NCI-H2227 (cell line): ENCODE data around the gene LIM2.

Source experiments
- DNase-seq: peaks from one replicate; lab custom pipeline; 2025; ENCODE audit not compliant: unreplicated experiment; lab: John Stamatoyannopoulos, UW

The LIM2 gene

DNA sequence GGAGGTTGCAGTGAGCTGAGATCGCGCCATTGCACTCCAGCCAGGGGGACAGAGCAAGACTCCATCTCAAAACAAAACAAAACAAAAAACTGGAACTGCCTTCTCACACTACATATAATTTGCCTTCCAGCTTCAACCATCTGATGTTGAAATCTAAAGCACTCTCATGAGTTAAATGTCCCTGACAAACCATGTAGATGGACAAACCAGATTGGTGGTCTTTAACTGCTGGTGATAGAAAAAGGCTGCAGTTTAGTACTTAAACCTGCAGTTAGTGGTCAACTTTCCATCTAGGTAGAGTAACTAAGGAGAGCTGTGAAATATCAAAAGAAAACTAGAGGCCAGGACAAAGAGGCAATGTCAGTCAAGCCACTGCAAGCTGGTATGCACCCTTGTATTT, 8.4 kb upstream of the LIM2 start:
- no peak for DNase-seq

DNA sequence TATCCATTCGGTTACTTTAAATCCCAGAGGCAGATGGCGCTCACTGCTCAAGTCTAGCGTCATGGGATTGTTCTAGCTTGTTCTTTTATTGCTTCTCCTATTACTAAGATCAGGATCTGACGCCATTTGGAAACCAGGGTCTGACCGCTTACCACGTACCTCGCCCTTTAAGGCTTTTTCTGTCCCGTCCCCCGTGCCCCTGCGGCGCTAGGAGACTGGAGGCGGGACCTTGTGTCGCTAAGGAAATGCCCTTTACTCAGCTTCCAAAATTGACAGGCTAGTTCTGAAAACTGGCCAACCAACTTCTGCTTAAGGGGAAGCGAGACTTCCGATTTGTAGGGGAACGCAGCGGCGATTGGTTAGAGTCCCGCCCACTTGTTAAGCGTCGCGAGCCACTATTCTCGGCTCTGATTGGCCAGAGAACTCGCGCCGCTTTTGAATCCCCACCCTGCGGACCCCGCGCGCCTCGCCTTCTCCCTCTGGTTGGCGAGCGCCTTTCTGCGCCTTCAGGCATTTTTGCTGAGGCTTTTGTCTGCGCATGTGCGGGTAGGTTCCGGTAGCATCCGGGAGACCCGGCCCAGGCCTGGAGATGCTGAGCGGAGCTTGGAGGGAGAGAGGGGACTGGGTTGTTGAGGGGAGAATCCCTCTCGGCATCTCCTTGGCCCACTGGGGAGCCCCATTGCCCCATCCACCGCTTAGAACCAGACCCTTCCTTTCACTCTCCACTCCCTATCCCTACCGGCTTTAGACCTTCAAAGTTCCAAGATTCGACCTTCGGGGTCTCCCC, 6.5 kb upstream of the LIM2 start:
- DNase-seq = peak; percentile 96

DNA sequence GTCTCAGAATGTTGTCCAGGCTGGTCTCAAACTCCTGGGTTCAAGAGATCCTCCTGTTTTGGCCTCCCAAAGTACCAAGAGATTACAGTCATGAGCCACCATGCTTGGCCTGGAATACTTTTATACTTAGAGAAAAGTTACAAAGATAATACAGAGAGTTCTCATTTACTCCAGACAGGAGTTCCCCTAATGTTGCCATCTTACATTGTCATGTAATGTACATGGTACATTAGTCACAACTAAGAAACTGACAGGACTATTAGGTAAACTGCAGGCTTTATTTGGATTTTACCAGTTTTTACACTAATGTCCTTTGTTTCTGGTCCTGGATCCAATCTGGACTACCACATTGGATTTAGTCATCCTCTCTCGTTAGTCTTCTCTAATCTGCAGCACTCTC, 4.9 kb upstream of the LIM2 start:
- no peak for DNase-seq

DNA sequence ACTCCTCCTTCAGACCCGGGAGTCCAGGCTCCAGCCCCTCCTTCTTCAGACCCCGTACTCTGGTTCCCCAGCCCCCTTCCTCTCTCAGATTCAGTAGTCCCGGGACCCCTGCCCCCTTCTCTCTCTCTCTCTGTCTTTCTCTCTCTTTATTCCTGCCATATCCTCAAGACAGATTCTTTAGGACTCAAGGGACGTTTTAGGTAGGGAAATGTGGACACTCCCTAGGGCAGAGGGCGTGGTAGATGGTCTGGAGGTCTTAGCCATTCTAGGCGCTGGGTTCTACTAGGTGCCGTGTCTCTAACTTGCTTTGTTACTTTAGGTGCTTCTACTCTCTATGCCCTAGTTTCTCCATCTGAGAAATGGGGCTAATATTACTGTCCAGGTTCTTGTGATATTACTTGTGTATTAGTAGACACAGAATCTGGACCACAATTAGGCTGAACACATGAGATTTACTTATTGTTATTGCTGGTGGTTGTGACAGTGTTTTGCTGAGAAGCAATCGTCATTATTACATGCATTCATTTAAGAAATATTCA, 3.4 kb upstream of the LIM2 start:
- DNase-seq = no peak

DNA sequence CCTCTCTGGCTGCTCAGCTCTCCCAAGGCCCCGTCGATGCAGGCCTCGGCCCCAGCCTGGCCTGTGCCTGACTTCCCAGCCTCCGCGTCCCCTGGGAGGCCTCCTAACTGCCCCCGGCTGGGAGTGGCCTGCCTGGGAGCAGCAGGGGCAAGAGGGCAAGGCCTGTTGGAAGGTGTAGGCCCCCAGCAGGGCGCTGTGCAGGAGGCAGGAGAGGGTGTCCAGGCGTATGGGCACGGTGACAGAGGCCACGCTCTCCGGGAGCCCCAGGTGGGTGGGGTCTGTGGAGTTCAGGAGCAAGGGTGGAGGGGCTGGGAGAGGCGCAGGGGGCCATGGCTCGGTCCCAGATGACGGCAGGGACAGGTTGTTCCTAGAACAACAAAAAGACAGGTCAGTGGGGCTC, 1.4 kb upstream of the LIM2 start:
- no peak for DNase-seq

DNA sequence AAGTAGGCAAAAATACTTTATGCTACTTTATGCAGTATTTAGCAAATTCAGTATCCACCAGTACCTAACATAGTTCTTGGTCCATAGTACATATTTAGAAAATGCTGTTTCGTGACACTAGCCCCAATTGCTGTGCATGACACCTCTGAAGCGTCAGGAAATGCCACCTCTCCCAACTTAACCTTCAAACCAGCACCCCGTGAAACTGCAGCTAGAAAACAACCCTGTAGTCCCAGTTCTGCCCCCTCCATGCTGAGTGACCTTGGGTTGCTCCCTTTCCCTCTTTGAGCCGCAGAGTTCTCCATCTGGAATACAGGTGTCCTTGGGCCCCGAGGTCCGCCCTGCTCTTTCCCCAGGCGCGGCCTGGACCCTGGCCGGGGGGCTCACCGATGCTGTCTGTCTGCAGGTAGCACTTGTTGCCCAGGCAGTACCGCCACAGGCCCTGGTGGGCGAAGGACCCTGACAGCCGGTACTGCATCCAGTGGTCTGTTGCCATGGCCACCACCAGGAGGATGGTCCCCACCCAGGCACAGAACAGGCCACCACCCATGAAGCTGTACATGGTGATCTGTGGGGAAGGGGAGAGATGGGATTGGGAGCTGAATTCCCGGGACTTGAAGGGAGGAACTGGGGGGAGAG, 773 bp downstream of the LIM2 start:
- no peak for DNase-seq

DNA sequence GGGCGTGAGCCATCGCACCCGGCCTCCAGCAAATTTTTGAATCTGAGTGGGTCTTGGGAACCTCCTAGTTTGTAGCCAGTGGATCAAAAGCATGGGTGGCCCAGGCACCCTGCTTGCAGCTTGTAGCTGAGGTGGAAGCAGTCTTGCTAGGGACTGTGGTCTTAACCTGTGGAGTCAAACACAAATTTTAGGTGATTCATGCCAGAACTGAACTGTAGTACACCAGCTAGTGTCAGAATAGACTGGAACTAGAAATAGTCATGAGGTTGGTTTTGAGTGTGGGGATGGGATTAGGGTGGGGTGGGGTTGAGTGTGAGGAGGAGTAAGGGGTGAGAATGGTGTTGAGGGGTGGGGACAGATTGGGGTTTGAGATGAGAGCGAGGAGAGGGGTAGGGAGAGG, 5.8 kb downstream of the LIM2 start:
- DNase-seq = no peak

DNA sequence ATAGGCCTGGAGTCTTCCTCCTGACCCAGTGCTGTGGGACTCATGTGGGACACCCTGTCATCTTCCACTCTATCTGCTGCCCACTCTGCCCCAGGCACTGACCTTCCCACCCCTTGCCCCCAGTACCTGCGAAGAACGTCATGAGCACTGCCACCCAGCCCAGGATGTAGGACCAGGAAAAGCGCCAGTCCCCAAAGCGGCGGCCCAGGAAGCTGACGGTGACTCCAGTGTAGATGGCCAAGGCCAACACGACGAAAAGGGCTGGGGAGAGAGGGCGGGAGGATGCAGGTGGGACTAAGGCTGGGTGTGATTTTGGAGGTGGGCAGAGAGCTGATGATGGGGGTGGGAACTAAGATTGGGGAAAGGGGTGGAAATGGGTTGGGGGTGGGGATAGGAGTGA, 7.4 kb downstream of the LIM2 start:
- DNase-seq = no peak

DNA sequence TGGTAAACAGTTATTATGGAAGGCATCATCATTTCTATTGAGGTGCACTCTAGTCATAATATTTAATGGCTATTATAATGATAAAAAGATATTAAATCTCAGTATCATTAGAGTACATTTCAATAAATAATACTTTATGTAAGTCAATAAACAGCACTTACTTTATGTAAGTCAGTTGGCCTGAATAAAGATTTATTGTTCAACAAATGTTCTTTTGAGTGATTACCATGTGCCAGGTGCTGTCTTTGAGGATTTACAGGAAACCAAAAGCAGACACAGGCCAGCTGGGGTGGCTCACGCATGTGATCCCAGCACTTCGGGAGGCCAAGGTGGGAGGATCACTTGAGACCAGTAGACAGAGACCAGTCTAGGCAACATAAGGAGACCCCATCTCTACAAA, 10.4 kb downstream of the LIM2 start:
- DNase-seq = no peak

DNA sequence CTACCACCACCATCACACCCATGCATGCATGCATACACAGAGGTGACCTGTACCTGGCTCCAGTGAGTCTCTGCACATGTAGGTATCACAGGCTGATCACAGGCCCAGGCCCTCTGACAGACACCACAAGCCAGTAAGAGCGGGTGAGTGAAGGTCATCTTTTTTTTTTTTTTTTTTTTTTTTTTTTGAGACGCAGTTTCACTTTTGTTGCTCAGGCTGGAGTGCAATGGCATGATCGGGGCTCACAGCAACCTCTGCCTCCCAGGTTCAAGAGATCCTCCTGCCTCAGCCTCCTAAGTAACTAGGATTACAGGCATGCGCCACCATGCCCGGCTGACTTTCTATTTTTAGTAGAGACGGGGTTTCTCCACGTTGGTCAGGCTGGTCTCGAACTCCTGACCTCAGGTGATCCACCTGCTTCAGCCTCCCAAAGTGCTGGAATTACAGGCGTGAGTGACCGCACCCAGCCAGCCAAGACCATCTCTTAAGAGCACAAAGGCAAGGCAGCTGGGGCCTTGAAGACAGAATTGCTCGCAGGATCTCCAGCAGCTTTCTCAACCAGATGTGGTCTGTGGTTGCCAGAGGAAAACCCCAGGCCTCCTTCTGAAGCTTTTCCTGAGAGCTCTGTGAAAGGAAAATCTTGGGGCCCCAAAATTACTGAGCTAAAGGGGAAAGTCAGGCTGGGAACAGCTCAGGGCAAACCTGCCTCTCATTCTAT, 12.1 kb downstream of the LIM2 start:
- no peak for DNase-seq

DNA sequence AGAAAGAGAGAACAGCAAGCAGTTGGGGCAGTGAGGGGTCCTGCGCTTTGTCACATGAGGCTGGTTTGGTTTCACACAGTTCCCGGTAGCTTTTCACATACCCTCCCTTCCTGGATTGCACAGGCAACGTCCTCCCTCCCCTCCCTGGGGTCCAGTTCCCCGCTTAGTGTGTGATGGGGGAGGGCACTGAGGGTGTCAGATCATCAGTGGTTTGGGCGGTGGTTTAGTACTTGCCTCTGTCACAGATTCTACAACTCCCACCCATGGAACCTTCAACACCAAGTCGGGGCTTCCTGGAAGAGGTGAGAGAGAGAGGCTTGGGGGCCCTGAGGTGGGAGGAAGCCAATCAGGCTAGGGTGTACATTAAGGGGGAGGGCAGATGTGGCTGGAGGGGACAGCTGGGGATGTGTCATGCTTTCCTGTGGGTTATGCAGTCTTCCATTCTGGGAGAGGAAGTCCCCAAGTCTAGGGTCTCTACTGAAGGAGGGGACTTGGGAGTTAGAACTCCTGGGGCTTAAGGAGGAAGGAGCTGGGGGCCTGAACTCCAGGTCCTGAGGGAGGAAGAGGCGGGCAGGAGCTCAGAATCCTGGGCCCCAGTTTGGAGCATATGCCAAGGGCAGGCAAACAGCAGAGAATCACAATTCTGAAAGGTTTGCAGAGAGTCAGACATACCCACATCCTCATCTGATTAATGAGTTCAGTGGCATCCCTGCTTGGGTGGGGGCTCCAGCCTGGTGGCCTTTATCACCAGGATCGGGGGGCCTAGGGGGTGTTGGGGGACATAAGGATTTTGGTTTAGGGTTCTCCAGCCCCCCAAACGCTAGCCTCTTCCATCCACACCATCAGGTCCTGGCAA, 14.9 kb downstream of the LIM2 start, which contains the start of gene NKG7:
Gene NKG7 (minus strand): TSS at position 6 of the 856 bp plus-strand sequence. CDS start 119 bp downstream, outside the sequence.
- no peak for DNase-seq

DNA sequence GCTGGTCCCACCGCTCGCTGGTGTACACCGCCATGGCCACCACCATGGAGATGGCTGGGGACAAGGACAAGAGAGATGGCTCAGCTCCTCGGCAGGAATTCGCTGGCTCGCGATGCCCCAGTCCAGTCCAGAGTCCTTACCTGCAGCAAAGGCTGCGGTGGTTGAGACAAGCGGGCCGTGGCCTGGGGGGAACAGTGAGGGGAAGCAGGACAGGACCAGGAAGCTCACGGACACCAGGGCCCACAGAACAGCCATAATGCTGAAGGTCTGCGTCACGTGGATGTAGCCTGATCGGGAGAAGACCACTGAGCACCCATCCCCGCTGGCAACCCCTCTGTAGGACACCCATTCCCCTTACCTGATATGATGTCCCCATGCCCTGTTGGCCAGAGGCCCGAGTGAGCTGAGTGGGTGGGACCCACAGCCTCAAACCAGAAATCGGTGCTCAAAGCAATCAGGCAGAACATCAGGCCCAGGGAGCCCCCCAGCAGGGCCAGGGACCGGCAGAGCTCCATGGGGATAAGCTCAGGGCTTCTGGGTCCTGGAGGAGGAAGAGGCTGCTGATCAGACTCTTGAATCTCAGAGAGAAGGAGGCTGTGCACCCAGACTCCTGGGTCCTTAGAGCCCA, 15.6 kb downstream of the LIM2 start:
- DNase-seq = no peak

DNA sequence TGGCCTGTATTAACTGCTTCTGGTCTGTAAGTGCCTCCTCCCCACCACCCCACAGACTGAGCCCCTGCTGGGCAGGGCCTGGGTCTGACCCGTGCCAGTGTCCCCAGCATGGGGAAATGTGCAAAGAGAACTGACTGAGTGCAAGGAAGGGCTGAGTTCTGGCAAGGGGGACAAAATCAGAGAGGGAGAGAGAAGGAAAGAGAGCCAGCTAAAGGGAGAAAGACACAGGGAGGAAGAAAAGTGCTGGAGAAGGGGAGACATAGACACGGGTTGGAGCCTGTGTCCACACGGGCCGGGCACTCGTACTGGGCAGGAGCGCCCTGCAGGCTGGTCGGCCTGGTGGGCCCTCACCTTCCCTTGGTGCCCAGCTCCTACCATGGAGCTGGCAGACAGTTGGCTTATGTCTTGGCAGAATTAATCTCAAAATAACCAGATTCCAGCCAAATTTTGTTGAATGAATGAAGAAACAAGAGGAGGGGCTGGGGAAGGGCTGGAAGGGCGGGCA, 16.5 kb downstream of the LIM2 start:
- DNase-seq = no peak

DNA sequence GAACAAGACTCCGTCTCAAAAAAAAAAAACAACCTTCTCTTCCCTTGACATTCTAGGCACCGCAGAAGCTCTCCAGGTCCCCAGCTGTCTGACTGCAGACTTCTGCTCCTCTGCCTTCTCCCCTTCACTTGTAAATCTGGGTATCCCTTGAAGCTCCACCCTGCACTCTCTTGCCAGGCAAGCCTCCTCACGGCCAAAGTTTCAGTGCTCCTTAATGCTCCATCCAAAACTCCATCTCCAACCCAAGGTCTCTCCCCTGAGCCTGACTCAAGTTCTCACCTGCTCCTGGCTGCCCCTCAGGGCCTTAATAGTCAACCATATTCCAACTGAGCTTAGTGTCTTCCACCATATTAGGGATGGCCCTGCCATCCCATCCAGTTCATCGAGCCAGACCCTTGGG, 17.5 kb downstream of the LIM2 start:
- no peak for DNase-seq

DNA sequence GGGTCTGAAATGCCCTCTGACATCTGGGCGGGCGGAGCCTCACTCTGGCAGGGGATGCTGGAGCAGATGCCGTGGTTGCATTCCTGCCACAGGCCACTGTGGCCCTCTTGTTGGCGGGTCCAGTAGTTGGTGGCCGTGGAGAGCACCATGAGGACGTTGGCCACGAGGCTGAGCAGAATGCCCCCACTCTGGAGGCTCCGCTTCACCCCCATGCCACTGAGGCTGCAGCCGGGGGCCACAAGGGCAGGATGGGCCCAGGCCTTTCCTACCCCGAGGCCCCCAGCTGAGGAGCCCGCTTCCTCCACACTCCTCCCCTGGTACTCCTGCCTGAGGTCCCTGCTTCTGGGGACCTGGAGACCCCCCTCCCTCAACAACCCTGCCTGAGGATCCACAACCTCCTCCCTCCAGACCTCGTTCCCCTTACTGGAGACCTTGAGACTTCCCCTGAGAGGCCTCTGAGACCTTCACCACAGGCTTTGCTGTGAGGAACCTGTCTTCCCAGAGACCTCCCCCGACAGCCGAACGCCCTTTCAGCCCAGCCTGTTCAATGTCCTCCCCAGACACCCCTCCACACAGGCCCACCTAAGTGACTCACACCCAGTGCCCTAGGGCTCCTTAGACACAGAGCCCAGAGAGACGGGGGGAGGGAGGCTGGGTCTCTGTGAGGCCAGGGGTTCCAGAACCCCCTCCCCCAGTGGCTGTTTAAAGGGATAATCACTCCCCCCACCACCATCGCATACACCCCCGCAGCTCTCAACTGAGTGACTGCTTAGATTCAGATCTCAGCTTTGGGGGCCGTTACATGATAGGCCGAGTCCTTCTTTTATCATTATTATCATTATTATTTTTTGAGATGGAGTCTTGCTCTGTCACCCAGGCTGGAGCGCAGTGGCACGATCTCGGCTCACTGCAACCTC, 19.1 kb downstream of the LIM2 start, which contains the start of gene CLDND2:
Gene CLDND2 (minus strand): TSS at position 638 of the 917 bp plus-strand sequence. CDS start 426 bp downstream, at position 212.
- DNase-seq = no peak

DNA sequence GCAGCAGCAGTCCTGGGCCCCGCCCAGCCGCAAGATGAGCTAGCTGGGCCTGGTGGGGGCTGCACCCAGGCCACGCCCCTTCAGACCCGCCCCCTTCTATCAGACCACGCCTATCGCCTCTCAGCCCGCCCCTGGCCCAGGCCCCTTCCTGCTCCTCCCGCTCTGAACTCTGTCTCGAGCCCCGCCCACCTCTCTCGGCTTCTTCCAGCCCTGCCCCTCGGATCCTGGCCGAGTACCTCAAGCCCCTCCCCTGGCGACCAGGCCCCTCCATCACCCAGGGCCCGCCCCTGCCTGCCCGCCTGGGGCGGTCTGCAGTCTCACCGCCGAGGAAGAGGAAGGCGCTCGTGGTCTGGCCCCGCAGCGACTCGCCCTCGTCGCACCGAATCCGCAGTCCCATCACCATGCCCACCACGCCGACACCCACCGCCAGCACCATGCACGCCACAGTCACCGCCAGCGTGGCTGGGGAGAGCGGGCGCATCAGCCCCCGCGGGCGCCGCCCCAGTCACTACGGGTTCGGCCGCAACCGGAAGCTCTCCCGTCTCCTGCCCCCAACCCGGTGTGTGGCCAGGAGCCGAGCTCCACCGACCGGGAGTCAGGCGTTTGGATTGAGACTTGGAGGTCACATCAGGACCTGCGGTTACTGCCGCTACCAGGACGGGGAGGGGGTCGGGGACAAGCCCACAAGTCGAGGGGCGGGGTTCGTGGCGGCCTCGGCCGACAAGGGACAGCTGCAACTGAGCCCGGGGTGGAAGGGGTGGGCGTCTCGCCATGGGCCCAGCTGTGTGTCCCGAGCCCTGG, 20.0 kb downstream of the LIM2 start:
- DNase-seq = peak; percentile 96

DNA sequence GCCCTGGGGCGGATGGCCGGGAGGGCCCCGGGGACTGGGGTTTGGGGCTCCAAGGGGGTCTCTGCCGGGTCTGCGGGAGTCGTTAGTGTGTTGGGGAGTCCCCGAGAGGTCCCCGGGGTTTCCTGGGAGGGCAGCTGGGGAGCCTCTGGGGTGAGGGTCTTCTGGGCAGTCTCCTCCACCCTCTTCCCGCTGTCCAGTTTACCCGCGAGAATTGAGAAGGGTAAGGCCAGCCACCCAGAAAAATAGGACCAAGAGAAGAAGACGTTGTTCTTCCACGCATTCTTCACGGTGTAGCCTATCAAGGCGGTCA, 20.6 kb downstream of the LIM2 start:
- DNase-seq = no peak
